ENCODE measurements around the gene EBF3. TPM values are rescaled to one million over a fixed set of nuclear protein-coding genes. Genes with fewer than 3 reads are reported as not detected.
A peak's percentile ranks its signal among the peaks of the same experiment; 100 is the strongest.

EBF3 gene
- total RNA-seq, 1 experiment from 2014 or later = not detected

GRCh38 chr10:130003787-130004613 lies 39.9 kb upstream of the EBF3 start:
- Histone ChIP-seq H2AFZ (ENCODE audit: low read length) (no peak overlapping the region), H3K9me2 (replicated peaks; ENCODE audit: low read length) (no peaks in the 10 kb centered on the region), H3K27ac (ENCODE audit: low read length) (no peak overlapping the region), H3K36me3 (ENCODE audit: low read depth, low read length) (no peaks in the 10 kb centered on the region), H3K79me2 (ENCODE audit: low read length) (no peaks in the 10 kb centered on the region), H4K20me1 (ENCODE audit: low read length) (no peaks in the 10 kb centered on the region), H3K9me3 (ENCODE audit: low read length) (no peaks in the 10 kb centered on the region), H3K4me3 (ENCODE audit: low read length) (no peak overlapping the region), H3K9ac (ENCODE audit: low read length) (no peak overlapping the region), H3K4me1 (ENCODE audit: insufficient read depth, low read length) (no peaks in the 10 kb centered on the region), H3K27me3 (ENCODE audit: low read length) (0 out of 2 replicates have a peak, but pooled peaks cover 4% of the 10 kb centered on the region), H3K4me2 (ENCODE audit: low read length) (no peak overlapping the region), H3F3A (ENCODE audit: low read length, unreplicated experiment) (no peaks in the 10 kb centered on the region)
- ATAC-seq (no peak), DNase-seq (peak; percentile 32)
- no TSS peak for BruUV-seq (replicated peaks)
- TF ChIP-seq EZH2 (IDR thresholded peaks at IDR 0.05; ENCODE audit: low read length, unreplicated experiment) (no peak), EZH2phosphoT487 (IDR thresholded peaks at IDR 0.05; ENCODE audit: borderline replicate concordance, low read length) (no peak)
- TF ChIP-seq, protein P1, sequence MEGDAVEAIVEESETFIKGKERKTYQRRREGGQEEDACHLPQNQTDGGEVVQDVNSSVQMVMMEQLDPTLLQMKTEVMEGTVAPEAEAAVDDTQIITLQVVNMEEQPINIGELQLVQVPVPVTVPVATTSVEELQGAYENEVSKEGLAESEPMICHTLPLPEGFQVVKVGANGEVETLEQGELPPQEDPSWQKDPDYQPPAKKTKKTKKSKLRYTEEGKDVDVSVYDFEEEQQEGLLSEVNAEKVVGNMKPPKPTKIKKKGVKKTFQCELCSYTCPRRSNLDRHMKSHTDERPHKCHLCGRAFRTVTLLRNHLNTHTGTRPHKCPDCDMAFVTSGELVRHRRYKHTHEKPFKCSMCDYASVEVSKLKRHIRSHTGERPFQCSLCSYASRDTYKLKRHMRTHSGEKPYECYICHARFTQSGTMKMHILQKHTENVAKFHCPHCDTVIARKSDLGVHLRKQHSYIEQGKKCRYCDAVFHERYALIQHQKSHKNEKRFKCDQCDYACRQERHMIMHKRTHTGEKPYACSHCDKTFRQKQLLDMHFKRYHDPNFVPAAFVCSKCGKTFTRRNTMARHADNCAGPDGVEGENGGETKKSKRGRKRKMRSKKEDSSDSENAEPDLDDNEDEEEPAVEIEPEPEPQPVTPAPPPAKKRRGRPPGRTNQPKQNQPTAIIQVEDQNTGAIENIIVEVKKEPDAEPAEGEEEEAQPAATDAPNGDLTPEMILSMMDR (conservative IDR thresholded peaks at IDR 0.05; ENCODE audit: low read depth, low read length) = no peak
- CTCF ChIA-PET = no interaction called here
- intact Hi-C loops (cut with micrococcal nuclease) = no loop called here
- POLR2A ChIA-PET (ENCODE audit: unreplicated experiment) = no interaction called here

GRCh38 chr10:130003166-130003565 lies 39.1 kb upstream of the EBF3 start:
- POLR2A ChIA-PET (ENCODE audit: unreplicated experiment) = no interaction called here
- Histone ChIP-seq H3K4me2 (ENCODE audit: low read length) (no peak overlapping the region), H3K9ac (ENCODE audit: low read length) (no peak overlapping the region), H3F3A (ENCODE audit: low read length, unreplicated experiment) (no peaks in the 10 kb centered on the region), H3K9me2 (replicated peaks; ENCODE audit: low read length) (no peaks in the 10 kb centered on the region), H3K9me3 (ENCODE audit: low read length) (no peaks in the 10 kb centered on the region), H3K27me3 (ENCODE audit: low read length) (0 out of 2 replicates have a peak, but pooled peaks cover 4% of the 10 kb centered on the region), H3K36me3 (ENCODE audit: low read depth, low read length) (no peaks in the 10 kb centered on the region), H3K4me1 (ENCODE audit: insufficient read depth, low read length) (no peaks in the 10 kb centered on the region), H3K79me2 (ENCODE audit: low read length) (no peaks in the 10 kb centered on the region), H4K20me1 (ENCODE audit: low read length) (no peaks in the 10 kb centered on the region), H2AFZ (ENCODE audit: low read length) (no peak overlapping the region), H3K27ac (ENCODE audit: low read length) (no peak overlapping the region), H3K4me3 (ENCODE audit: low read length) (no peak overlapping the region)
- CTCF ChIA-PET = no interaction called here
- BruUV-seq (replicated peaks) = no TSS peak
- DNase-seq = no peak
- no peak for ATAC-seq
- intact Hi-C loops (cut with micrococcal nuclease) = no loop called here
- TF ChIP-seq EZH2phosphoT487 (IDR thresholded peaks at IDR 0.05; ENCODE audit: borderline replicate concordance, low read length) (no peak), EZH2 (IDR thresholded peaks at IDR 0.05; ENCODE audit: low read length, unreplicated experiment) (no peak)
- TF ChIP-seq, protein P1 (conservative IDR thresholded peaks at IDR 0.05; ENCODE audit: low read depth, low read length) = no peak

- Histone ChIP-seq H3K9me3 (ENCODE audit: low read length) (no peaks in the 10 kb centered on the region), H3K9ac (ENCODE audit: low read length) (no peak overlapping the region), H3K79me2 (ENCODE audit: low read length) (no peaks in the 10 kb centered on the region), H4K20me1 (ENCODE audit: low read length) (no peaks in the 10 kb centered on the region), H3K27ac (ENCODE audit: low read length) (no peak overlapping the region), H2AFZ (ENCODE audit: low read length) (no peak overlapping the region), H3K36me3 (ENCODE audit: low read depth, low read length) (no peaks in the 10 kb centered on the region), H3K9me2 (replicated peaks; ENCODE audit: low read length) (no peaks in the 10 kb centered on the region), H3K4me2 (ENCODE audit: low read length) (no peak overlapping the region), H3K4me3 (ENCODE audit: low read length) (no peak overlapping the region), H3K4me1 (ENCODE audit: insufficient read depth, low read length) (no peaks in the 10 kb centered on the region), H3K27me3 (ENCODE audit: low read length) (0 out of 2 replicates have a peak, but pooled peaks cover 4% of the 10 kb centered on the region), H3F3A (ENCODE audit: low read length, unreplicated experiment) (no peaks in the 10 kb centered on the region)
- TF ChIP-seq, protein P1 (conservative IDR thresholded peaks at IDR 0.05; ENCODE audit: low read depth, low read length) = no peak
- TF ChIP-seq EZH2 (IDR thresholded peaks at IDR 0.05; ENCODE audit: low read length, unreplicated experiment) (no peak), EZH2phosphoT487 (IDR thresholded peaks at IDR 0.05; ENCODE audit: borderline replicate concordance, low read length) (no peak)
- no TSS peak for BruUV-seq (replicated peaks)
- ATAC-seq = no peak
- DNase-seq = no peak
- ChIA-PET POLR2A (ENCODE audit: unreplicated experiment) (no interaction called here), CTCF (no interaction called here)
- intact Hi-C loops (cut with micrococcal nuclease) = no loop called here
These were observed 38.5 kb upstream of the EBF3 start for GRCh38 chr10:130002606-130003005.
